Coronary artery (tissue), 2 donors: ENCODE measurements around the gene MIPOL1.
A peak's percentile ranks its signal among the peaks of the same experiment; 100 is the strongest.

Experiments used
- DNase-seq: peaks from one replicate; pipeline ENCODE4 v3.0.0-alpha.2; 2017; ENCODE audit warnings: low spot score
- H3K27ac ChIP-seq, 2 donors: fragments of 200-600 bp; sonication (generic); one replicate each; pipeline ENCODE4 v1.5.1; 2016 to 2019
- H3K4me3 ChIP-seq: fragments of 200-600 bp; sonication (generic); 2 replicates; pipeline ENCODE4 v1.5.1; 2016; ENCODE audit warnings: mild to moderate bottlenecking, moderate library complexity
- CTCF ChIP-seq: fragments of 200-600 bp; sonication (generic); IDR thresholded peaks from one replicate; pipeline ENCODE4 v1.5.1; 2019; ENCODE audit warnings: antibody characterized with exemption

MIPOL1 gene

DNA sequence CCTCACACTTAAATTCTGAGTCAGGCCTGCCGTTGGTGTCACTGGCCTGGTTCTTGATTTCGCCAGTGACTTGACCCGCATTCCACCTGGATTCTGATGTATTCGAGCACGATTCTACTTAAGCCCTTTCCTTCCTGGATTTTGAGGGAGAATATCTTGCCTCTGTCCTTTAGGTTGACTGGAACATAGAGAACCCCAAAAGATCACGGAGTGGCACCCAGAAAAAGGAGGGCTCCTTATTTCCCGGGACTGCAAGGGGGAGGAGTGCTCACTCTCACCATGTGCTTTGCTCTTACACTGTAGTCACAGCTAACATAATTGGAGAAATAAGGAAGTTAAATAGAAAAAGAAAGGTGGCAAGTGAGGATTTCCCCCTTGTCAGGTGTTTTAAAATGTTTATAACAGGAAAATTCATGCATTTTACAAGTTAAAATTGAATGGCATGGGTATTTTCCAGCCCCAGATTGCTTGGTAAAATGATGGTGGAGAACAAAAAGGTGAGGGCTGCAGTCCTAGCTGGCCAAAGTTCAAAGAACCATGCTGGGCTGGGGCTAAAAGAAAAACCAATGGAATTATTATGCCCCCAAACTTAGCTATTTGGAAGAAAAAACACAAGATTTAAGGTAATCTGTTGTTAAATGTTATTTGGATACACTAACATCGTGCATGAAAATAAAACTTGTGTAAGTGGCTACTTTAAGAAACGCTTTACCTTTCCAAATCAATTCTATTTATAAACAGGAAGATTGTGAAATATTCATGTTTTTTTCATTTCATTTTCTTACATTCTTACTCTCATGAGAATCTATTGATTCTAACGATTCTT lies 388.4 kb downstream of the MIPOL1 start:
- Histone ChIP-seq H3K27ac (no peak overlapping the region), H3K4me3 (no peak overlapping the region)
- DNase-seq: no peak
- TF ChIP-seq CTCF: no peak

- H3K27ac ChIP-seq: no peak overlapping the region
- no peak for TF ChIP-seq CTCF
- H3K4me3 ChIP-seq: no peak overlapping the region
- DNase-seq: no peak
Observed at GRCh38 chr14:37586797-37587130, 389.0 kb downstream of the MIPOL1 start.

- no peak for DNase-seq
- TF ChIP-seq CTCF: no peak
- H3K4me3 ChIP-seq: no peak overlapping the region
- H3K27ac ChIP-seq: no peak overlapping the region
Observed at GRCh38 chr14:37587131-37587803, 389.5 kb downstream of the MIPOL1 start.

DNA sequence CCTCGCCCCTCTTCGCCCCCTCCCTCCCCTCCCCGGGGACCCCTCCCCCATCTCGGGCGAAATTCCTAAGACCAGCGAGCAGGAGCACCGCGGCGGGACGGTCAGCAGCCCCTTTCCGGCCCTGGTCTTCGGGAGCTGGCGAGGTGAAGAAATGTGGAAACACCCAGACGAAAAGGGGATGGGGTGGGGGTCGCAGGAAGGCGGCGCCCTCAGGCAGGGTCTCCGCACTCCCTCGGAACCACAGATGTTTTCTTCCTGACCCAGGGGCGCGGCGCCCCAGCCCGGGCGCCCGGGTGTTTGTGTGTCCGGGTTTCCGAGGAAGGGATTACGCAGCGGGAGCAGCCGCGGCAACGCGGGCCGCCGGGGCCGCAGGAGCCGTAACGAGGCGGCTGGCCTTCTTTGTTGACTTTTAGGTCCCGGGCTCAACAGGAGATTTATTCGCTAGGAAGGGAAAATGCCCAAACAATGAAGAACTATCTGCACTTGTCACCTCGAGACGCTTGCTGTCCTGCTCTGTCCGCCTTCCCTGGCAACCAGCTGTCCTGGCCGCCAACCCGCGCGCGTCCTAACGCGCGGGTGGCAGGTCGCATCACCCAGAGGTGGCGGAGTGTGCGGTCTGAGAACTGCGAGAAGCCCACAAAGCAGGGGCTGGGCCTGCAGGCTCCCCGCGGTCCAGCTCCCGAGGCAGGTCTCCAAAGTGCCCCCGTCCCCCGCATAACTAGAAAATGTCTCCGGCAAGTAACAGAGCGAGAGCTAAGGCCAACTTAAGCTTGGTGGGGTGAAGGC lies 390.3 kb downstream of the MIPOL1 start:
- Histone ChIP-seq H3K27ac (no peak overlapping the region), H3K4me3 (peak overlapping the region; percentile 29)
- no peak for DNase-seq
- no peak for TF ChIP-seq CTCF

DNA sequence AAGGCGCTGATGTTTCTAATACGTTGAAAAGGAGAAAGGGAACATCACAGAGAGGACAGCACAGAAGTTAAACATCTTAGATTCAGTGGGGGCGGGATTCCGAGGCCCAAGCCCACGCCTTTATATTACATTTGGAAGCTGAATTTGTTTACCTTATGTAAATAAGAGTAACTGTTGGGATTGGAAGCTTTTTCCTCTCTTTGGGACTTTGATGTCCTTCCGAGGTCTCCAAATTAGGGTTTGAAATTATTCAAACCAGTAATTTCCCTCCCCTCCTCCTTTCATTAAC lies 390.9 kb downstream of the MIPOL1 start:
- no peak for TF ChIP-seq CTCF
- Histone ChIP-seq H3K27ac (no peak overlapping the region), H3K4me3 (no peak overlapping the region)
- DNase-seq: no peak

DNA sequence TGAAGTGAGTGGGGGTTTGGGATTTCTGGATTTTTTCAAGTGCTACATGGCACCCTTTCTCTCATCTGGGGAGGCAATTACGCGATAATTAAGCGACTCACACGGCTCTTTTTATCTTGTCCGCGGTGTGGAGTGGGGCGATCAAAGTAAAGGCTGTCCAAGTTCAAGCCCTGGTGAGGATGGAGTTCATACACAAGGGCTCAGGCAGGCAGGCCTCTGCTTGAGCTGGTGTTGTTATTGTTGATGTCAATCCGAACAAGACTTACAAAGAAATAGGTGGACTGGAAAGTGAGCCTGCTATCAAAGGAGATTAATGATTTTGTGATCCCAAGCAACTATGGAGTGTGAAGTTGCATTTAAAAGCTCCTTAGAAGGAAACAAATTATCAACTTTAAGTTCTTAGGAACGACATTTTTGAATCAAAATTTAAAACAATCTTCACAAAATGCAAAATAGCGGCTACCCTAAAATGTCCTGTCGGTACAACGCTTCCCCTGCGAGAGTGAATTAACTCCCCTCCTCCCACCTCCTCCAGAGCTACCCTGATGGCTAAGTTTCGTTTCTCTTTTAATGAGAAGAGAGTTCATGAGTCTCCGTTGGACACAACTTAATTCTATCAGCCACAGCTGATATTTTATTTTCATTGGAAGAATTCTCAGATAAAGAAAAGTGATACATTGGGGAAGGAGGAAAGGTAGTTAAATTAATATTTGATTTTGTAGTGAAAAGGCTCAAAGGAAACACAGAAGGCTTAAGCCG lies 391.4 kb downstream of the MIPOL1 start:
- no peak for TF ChIP-seq CTCF
- no peak overlapping the region for H3K4me3 ChIP-seq
- no peak for DNase-seq
- H3K27ac ChIP-seq: no peak overlapping the region
